ENCODE measurements around the gene VPS13D.

- TF ChIP-seq CTCF (IDR thresholded peaks at IDR 0.05) (no peak), CREB1 (CRISPR knock-in tag; IDR thresholded peaks at IDR 0.05) (no peak), MAX (CRISPR knock-in tag; IDR thresholded peaks at IDR 0.05) (no peak), E2F5 (CRISPR knock-in tag; IDR thresholded peaks at IDR 0.05) (no peak), USF2 (CRISPR knock-in tag; IDR thresholded peaks at IDR 0.05) (no peak), E2F1 (CRISPR knock-in tag; IDR thresholded peaks at IDR 0.05) (no peak), ATF1 (CRISPR knock-in tag; IDR thresholded peaks at IDR 0.05) (no peak), CREM (CRISPR knock-in tag; IDR thresholded peaks at IDR 0.05) (no peak)
Observed at GRCh38 chr1:12486059-12486341, 256.2 kb downstream of the VPS13D start.

All from WTC11 (cell line).